ENCODE results near the gene NFIA.

NFIA gene

GRCh38 chr1:61250933-61251332 is 168.6 kb downstream of the NFIA start:
- Histone ChIP-seq H3K36me3 (ENCODE audit: insufficient read depth) (no peaks in the 10 kb centered on the region), H4K20me1 (ENCODE audit: insufficient read depth) (no peaks in the 10 kb centered on the region), H3K27ac (no peak overlapping the region), H3K4me1 (ENCODE audit: low read depth, poor library complexity, severe bottlenecking) (peaks cover 29% of the 10 kb centered on the region), H3K4me2 (no peak overlapping the region), H3K27me3 (ENCODE audit: insufficient read depth, low read depth) (no peaks in the 10 kb centered on the region), H3K79me2 (ENCODE audit: insufficient read depth, low read depth) (no peaks in the 10 kb centered on the region), H3K4me3 (IDR thresholded peaks at IDR 0.05; ENCODE audit: insufficient read depth, low read depth, low read length) (no peak overlapping the region), H2AFZ (ENCODE audit: low read depth) (no peak overlapping the region), H3K9ac (no peak overlapping the region)
- TF ChIP-seq CTCF (conservative IDR thresholded peaks at IDR 0.05; ENCODE audit: low read depth, low read length), result no peak

- no peaks in the 10 kb centered on the region for H3K79me2 ChIP-seq (ENCODE audit: insufficient read depth, low read depth)
- no peak overlapping the region for H3K27ac ChIP-seq
- no peak overlapping the region for H3K9ac ChIP-seq
- no peak overlapping the region for H3K4me2 ChIP-seq
- no peak overlapping the region for H3K4me3 ChIP-seq (IDR thresholded peaks at IDR 0.05; ENCODE audit: insufficient read depth, low read depth, low read length)
- no peaks in the 10 kb centered on the region for H3K27me3 ChIP-seq (ENCODE audit: insufficient read depth, low read depth)
- H3K36me3 ChIP-seq (ENCODE audit: insufficient read depth), result no peaks in the 10 kb centered on the region
- H2AFZ ChIP-seq (ENCODE audit: low read depth), result no peak overlapping the region
- H4K20me1 ChIP-seq (ENCODE audit: insufficient read depth), result no peaks in the 10 kb centered on the region
- no peak for TF ChIP-seq CTCF (conservative IDR thresholded peaks at IDR 0.05; ENCODE audit: low read depth, low read length)
- H3K4me1 ChIP-seq (ENCODE audit: low read depth, poor library complexity, severe bottlenecking), result peaks cover 29% of the 10 kb centered on the region
Measured at GRCh38 chr1:61253059-61253735, 170.8 kb downstream of the NFIA start.

GRCh38 chr1:61253912-61254633 is 171.7 kb downstream of the NFIA start:
- no peaks in the 10 kb centered on the region for H3K36me3 ChIP-seq (ENCODE audit: insufficient read depth)
- H3K79me2 ChIP-seq (ENCODE audit: insufficient read depth, low read depth), result no peaks in the 10 kb centered on the region
- H3K4me2 ChIP-seq, result no peak overlapping the region
- peaks cover 29% of the 10 kb centered on the region for H3K4me1 ChIP-seq (ENCODE audit: low read depth, poor library complexity, severe bottlenecking)
- no peaks in the 10 kb centered on the region for H4K20me1 ChIP-seq (ENCODE audit: insufficient read depth)
- H3K9ac ChIP-seq, result no peak overlapping the region
- no peak for TF ChIP-seq CTCF (conservative IDR thresholded peaks at IDR 0.05; ENCODE audit: low read depth, low read length)
- H2AFZ ChIP-seq (ENCODE audit: low read depth), result no peak overlapping the region
- no peak overlapping the region for H3K27ac ChIP-seq
- no peaks in the 10 kb centered on the region for H3K27me3 ChIP-seq (ENCODE audit: insufficient read depth, low read depth)
- no peak overlapping the region for H3K4me3 ChIP-seq (IDR thresholded peaks at IDR 0.05; ENCODE audit: insufficient read depth, low read depth, low read length)

- no peaks in the 10 kb centered on the region for H3K79me2 ChIP-seq (ENCODE audit: insufficient read depth, low read depth)
- H2AFZ ChIP-seq (ENCODE audit: low read depth), result no peak overlapping the region
- peak overlapping the region; percentile 30; the same call in 1 of the 2 replicates for H3K4me2 ChIP-seq
- no peak overlapping the region for H3K4me3 ChIP-seq (IDR thresholded peaks at IDR 0.05; ENCODE audit: insufficient read depth, low read depth, low read length)
- no peak overlapping the region for H3K9ac ChIP-seq
- no peak overlapping the region for H3K27ac ChIP-seq
- H3K4me1 ChIP-seq (ENCODE audit: low read depth, poor library complexity, severe bottlenecking), result peaks cover 29% of the 10 kb centered on the region
- no peaks in the 10 kb centered on the region for H3K36me3 ChIP-seq (ENCODE audit: insufficient read depth)
- no peak for TF ChIP-seq CTCF (conservative IDR thresholded peaks at IDR 0.05; ENCODE audit: low read depth, low read length)
- H4K20me1 ChIP-seq (ENCODE audit: insufficient read depth), result no peaks in the 10 kb centered on the region
- H3K27me3 ChIP-seq (ENCODE audit: insufficient read depth, low read depth), result no peaks in the 10 kb centered on the region
Measured at GRCh38 chr1:61254634-61255357, 172.4 kb downstream of the NFIA start.
